ENCODE data around the gene GRIK1.

GRIK1 gene

DNA sequence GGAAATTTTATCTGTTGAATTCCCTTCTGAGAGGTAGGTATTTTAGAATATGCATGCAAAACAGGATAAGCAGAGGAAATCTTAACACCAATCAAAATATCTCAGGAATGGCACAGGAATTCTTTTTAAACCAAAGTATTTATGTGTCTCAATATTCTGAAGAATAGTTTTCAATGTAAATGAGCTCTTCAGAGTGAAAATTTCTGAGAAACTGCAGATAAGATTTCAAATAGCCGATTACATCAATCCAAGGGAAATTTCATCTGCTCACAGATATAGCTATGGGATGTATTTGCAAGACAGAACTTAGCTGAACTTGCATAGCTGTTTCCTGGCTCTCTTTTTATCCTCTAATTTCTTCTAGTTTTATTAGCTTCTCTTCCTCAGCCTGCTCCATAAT, 209.5 kb downstream of the GRIK1 start:
- H3K27ac ChIP-seq = no peak overlapping the region

DNA sequence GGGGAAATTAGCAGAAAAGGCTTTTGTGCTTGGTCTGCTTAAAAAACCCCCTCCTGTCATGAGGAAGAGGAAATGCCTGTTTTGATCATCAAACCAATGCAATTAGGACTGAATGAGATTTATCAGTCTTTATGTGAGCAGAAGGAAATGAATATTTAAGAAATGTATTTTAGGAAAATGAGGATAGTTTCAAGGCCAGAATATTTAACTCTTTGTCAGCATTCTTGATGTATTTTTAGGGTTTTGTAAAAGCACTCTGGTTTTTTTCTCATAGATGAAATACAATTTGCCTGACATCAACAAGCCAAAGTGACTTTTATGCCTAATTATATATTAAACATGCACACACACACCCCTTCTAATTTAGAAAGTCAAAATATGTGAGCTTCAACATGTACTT, 213.8 kb downstream of the GRIK1 start:
- H3K4me3 ChIP-seq = no peak overlapping the region

More for the DNA sequence above, 209.5 kb downstream of the GRIK1 start:
- no peak overlapping the region for H3K4me3 ChIP-seq

DNA sequence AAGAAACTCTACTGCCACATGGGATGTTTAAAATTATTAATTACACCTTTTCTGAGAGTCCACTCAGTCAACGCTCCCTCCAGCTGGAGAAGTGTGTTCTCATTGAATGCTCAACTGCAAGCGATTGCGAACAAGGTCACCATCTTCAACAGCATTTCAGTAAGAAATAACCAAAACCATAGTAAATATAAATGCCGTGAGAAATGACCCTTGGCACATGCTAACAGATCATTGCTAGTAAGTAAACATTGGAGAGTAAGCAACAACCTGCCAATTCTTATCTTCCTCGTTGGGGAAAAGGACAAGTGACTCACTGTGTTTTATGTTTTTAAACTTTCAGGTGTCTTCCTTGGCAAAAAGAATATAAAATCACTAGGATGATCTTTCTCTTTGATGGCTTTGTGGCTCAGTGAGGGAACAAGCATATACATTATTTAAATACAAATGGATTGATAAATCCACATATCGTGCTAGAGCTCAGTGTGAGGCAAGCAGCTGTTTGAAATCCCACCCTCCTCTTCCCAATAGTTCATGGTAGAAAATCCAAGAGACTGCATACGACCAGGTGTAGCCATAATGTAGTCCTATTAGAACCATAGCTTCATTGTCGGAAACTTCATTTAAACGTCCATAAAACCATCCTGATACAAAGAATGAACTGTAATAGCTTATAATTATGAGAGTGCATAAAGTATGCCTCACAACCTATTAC, 214.6 kb downstream of the GRIK1 start:
- Histone ChIP-seq H3K4me3 (no peak overlapping the region), H3K27ac (no peak overlapping the region)

More for the DNA sequence above, 213.8 kb downstream of the GRIK1 start:
- no peak overlapping the region for H3K27ac ChIP-seq

DNA sequence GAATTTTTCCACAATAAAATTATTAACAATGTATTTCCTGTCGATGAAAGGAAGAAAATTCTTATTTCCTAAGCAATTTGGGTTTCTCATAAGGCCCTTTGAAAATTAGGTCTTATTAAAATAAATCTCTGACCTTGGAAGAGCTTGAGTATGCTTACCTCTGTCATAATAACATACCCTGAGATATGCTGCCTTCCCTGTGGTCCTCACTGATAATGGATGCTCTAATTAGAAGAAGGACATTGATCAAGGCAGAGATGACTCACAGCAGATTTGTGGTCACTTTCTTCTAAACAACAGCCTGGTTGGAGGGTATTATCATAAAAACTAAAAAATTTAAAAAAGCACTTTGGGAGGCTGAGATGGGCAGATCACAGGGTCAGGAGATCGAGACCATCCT, 217.8 kb downstream of the GRIK1 start:
- no peak overlapping the region for H3K27ac ChIP-seq
- H3K4me3 ChIP-seq = no peak overlapping the region

DNA sequence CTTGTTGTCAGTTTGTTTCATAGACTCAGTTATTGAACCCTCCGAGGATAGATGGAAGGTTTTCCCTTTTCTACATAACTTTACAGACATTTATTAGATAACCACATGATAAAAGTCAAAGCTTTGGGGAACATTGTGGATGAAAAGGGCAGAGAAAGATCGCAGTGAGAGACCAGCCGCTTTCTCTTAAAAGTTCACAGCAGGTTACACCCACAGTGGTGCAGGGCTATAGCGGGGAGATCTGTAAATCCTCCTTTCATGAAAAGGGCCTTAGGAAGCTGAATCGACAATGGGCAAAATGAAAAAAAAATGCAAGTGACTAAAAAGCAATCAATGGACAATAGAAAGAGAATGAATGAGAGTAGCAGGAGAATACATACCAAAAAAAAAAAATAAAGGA, 218.6 kb downstream of the GRIK1 start:
- Histone ChIP-seq H3K4me3 (no peak overlapping the region), H3K27ac (no peak overlapping the region)

DNA sequence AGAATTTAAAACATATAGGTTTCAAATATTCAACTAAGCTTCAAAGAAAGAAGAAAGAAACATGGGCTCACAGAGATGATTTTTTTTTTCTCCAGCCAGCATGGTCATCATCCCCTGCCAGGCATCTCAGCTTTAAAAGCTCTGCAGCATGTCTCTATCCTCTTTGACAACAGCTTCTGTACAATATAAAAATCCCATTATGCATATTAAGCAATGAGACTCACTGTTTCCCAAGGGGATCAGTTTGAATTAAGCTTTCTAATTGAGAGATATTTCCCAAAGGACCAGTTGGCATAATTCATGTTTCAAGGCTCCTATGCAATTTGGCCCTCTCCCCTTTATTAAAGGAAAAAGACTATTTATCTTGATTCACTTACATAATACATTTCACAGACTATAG, 220.3 kb downstream of the GRIK1 start:
- Histone ChIP-seq H3K4me3 (no peak overlapping the region), H3K27ac (no peak overlapping the region)

DNA sequence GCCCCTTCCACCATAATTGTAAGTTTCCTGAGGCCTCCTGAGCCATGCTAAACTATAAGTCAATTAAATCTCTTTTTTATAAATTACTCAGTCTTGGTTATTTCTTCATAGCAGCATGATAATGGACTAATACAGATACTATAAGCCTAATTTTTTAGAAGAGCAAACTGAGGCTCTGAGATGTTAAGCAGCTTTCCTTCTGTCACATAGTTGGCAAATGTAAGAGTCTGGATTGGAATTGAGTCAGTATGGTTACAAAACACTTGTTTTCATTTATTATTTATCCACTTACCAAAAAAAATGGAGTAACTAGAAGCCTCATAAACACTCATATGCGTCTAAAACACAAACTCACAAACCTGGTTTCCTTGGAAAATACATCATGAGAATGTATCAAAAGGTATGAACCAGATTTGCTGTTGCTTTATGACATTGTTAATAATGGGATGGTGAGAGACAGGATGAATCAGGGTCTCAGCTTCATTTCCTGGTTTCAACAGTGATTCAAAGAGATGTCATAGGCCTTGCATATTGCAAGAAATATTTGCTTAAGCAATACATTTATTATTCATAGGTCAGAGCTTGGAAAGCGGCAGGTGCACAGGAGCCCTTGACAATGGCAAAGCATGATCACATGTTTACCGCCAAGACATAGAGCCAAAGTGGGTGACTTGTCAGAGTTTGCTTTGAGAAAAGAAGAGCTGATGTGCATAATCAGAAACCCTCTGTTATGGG, 221.5 kb downstream of the GRIK1 start:
- no peak overlapping the region for H3K27ac ChIP-seq

DNA sequence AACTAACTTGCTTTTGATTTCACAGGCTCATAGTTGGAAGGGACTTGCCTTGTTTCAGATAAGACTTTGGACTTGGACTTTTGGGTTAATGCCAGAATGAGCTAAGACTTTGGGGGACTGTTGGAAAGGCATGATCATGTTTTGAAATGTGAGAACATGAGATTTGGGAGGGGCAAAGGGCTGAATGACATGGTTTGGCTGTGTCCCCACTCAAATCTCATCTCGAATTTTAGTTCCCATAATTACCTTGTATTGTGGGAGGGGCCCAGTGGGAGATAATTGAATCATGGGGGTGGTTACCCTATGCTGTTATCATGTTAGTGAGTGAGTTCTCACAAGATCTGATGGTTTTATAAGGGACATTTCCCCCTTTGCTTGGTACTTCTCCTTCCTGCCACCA, 222.1 kb downstream of the GRIK1 start:
- no peak overlapping the region for H3K27ac ChIP-seq
- no peak overlapping the region for H3K4me3 ChIP-seq

More for the DNA sequence above, 221.5 kb downstream of the GRIK1 start:
- no peak overlapping the region for H3K4me3 ChIP-seq

DNA sequence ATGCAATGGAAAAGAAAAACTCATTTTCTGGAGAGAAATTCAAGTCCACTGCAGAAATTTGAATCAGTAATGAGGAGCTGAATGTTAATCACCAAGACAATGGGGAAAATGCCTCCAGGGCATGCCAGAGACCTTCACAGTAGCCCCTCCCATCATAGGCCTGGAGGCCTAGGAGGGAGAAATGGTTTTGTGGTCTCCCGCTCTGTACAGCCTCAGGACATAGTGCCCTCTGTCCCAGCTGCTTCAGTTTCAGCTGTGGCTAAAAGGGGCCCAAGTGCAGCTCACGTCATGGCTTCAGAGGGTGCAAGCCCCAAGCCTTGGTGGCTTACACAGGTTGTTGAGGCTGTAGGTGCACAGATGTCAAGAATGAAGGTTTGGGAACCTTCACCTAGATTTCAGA, 223.0 kb downstream of the GRIK1 start:
- no peak overlapping the region for H3K4me3 ChIP-seq
- H3K27ac ChIP-seq = no peak overlapping the region

DNA sequence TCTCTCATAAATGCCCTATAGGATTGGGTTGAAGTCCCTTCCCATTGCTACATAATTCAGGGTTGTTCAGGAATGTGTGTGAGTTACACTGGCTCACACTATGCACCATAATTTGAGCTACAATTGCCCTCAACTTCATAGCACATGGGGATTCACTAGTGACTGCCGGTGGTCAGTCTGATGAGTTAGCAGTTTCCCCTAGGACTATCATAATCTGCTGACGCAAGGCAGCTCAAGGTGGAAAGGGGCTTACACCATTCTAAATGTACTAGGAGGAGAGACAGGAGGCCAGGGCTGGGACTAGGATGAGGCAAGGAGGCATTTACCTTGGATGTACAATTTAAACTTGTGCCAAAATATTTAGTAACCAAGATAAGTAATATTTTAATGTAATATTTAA, 224.7 kb downstream of the GRIK1 start:
- no peak overlapping the region for H3K4me3 ChIP-seq
- no peak overlapping the region for H3K27ac ChIP-seq

DNA sequence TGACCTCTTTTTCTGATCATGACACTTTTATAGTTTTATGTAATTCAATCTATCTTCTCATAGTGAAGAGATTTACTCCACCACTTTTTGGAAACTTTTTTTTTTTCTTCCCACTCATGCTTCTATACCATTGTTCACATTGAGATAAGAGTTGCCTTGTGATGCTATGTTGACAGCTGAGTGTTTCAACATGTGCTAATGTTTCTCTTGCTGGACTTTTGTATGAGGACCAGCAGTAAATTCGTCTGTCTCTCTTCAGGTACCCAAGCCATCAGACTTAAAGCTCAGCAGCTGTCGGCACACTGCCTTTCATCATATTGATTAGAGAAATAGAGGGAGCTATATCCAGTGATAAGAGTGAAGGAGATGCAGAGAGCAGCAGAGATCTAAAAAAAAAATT, 227.0 kb downstream of the GRIK1 start:
- Histone ChIP-seq H3K27ac (no peak overlapping the region), H3K4me3 (no peak overlapping the region)

DNA sequence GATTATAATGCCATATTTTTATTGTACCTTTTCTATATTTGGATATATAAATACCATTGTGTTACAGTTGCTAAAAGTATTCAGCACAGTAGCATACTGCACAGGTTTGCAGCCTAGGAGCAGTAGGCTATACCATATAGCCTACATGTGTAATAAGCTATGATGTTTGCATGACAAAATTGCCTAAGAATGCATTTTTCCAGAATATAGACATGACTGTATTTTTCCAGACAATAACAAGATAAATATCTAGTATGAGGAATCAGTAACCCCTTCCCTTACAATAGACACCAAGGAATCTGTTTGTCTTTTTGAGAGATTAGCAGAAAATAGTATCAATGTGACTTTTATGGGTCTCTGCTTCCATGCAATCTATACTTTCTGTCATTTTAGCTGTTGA, 228.6 kb downstream of the GRIK1 start:
- Histone ChIP-seq H3K4me3 (no peak overlapping the region), H3K27ac (no peak overlapping the region)

DNA sequence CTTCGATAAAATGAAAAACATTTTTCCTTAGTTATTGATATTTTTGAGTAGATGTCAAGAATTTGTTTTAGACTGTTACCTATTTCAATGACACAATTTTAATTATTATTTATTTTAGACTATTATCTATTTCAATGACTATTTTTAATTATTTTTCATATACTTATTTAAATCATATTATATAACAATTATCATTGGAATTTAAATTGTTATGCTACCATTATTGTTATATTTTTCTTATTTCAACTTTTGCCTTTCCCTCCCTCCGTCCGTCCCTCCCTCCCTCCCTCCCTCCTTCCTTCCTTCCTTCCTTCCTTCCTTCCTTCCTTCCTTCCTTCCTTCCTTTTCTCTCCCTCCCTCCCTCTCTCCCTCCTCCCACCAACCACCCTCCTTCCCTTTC, 229.3 kb downstream of the GRIK1 start:
- H3K4me3 ChIP-seq = no peak overlapping the region
- no peak overlapping the region for H3K27ac ChIP-seq

DNA sequence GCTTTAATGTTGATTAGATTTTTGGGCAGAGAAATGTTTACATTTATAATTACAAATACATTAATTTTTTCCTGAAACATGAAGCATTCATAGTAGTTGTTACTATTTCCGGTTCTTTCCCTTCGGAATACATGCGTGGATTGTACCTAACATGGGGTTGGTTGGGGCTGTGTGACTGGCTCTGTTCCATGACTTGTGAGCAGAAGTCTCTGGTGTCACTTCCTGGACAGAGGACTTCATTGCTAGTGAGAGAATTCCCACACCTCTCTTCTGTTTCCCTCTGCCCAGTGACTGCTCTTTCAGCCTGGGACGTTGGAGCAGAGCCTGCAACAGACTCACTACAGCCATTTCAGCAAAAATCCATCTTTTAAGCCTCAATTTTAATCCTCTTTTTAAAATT, 231.4 kb downstream of the GRIK1 start:
- Histone ChIP-seq H3K27ac (no peak overlapping the region), H3K4me3 (no peak overlapping the region)

DNA sequence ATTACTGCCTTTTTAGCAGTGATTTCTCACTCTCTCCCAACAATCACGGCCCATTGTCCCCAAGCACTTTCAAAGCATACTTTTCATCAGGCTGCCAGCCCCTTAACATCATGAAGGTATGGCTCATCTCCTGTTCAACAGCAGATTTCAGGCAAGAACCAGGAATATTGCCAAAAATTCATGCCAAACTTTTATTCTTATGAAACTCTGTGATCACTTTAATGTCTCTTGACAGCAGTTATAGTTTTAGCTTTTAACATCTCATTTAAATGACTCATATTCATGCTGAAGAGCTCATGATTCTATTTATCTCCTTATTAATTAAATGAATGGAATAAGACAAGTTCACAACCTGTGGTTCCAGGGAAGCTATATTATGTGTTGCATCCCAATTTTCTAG, 235.1 kb downstream of the GRIK1 start:
- Histone ChIP-seq H3K4me3 (no peak overlapping the region), H3K27ac (no peak overlapping the region)

DNA sequence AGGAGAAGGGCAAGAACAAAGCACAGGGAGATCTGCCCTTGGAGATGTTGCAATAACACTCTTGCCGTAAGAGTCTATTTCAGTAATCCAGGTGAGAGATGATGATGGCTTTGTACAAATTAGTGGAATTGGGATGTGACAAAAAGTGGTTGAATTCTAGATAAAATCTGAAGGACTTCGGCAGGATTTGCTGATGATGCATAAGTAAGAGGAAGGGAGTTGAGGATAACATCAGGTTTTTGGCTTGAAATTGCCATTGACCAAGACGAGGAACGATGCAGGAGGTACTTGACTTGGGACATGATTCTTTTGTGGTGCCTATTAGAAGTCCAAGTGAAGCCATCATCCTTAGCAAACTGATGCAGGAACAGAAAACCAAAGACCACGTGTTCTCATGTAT, 238.1 kb downstream of the GRIK1 start:
- Histone ChIP-seq H3K27ac (no peak overlapping the region), H3K4me3 (no peak overlapping the region)

DNA sequence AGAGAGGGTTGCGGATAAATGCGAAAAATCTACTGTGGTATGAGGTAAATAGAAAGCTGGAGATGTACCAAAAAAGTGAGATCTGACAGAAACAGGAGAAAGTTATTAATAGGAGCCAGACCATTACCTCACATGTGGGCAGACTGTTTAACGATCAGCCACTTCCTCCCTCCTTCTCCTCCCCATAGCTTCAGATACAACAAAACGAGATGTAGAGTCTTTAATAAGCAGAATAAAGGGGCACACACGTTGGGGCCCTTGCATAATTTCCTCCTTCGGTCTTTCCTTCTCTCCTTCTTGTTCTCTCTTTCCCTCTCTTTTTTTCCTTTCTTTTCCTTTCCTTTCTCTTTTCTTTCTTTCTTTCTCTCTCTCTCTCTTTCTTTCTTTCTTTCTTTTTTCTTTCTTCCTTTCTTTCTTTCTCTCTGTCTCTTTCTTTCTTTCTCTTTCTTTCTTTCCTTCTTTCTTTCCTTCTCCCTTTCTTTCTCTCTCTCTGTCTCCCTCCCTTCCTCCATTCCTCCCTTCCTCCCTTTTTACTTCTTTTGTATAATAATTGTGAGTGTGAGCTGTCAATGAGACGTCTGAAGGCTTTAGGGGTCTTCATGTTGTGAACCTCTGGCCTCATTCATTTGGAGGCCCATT, 242.1 kb downstream of the GRIK1 start:
- Histone ChIP-seq H3K27ac (no peak overlapping the region), H3K4me3 (no peak overlapping the region)

DNA sequence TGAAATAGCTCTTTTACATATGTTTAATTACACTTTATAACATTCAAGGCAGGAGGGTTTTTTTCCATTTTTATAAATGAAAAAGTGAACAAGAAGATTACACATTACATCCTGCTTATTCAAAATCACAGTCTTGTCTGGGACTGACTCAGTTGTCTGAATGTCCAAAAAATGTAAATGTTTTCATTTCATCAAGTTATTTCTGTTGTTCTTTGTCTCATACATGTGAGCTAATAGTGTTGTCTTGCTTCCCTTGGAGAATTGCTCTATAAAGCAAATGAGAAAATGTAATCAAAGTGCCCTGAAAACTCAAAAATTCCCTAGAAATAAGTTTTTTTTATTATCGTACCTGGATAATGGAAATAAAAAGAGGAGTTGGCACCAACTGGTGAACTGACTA, 242.9 kb downstream of the GRIK1 start:
- Histone ChIP-seq H3K4me3 (no peak overlapping the region), H3K27ac (no peak overlapping the region)

DNA sequence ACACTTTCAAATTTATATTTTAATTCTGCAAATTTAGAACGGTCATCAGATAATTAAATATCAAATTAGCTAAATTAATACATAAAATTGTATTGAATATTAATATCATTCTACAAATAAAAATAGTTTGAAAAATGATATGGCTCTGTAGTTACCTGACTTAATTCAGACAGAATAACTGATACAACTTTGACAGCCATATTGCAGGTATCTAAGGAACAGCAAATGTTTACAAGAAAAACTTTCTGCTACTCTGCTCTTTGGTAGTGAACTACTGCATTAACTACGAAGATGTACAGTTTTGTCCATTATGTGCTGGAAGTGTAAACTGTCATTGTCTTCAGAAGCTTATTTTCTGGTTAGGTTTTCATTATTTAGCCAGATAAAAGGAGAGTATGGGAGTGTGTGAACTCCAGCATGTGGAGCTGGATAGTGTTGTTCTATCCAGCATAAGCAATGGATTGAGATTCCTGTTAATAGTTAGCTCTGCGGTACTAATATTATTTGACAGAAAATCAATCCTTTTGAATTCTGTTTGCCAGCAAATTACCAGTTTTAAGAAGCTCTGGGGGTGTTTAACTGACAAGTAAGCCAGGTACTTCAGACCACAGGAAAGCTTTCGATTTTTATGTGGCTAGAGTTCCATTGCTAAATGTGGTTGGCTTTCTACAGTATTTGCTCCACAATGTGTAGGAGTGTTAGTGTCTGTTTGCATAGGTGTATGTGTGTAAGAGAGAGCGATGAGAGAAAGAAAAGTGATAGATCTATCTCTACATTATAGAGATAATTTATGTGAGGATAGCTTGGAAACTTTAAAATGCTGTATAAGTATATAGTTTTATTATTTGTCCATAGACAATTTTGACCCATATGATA, 247.9 kb downstream of the GRIK1 start:
- no peak overlapping the region for H3K27ac ChIP-seq

DNA sequence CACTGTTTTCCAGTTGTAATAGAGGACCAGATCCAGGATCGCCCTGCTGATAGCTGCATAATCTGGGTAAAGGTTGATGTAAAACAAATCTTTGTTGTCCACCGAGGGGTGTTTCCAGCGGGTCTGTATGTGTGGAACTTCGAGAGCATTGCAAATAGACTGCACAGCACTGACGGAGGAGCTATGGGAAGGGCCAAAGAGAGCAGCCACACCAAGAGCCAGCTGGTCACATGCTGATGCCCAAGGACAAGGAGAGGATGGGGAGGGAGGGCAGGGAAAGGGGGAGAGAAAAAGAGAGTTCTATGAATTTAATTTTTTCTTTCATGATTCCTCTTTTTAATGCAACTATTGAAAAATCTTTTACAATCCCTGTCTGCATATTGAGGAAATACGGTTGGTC, 250.0 kb downstream of the GRIK1 start:
- Histone ChIP-seq H3K4me3 (no peak overlapping the region), H3K27ac (no peak overlapping the region)

More for the DNA sequence above, 247.9 kb downstream of the GRIK1 start:
- H3K4me3 ChIP-seq = no peak overlapping the region

All from skin epidermis (tissue), 12 donors.